Adrenal gland (tissue), 5 donors: ENCODE measurements around the gene DNM1L.

Source experiments
- CTCF ChIP-seq, 6 experiments: fragments of 450-650 bp in 4 of 6; fragments of 200-600 bp in 2 of 6; sonication (generic) in 1 of 6; IDR thresholded peaks; 1 replicate in 5 of 6; 2 replicates in 1 of 6; pipeline versions ENCODE4 v1.5.1 to v1.8.0; 2016 to 2021; ENCODE audit warnings: antibody characterized with exemption in 6 of 6, mild to moderate bottlenecking in 2 of 6, moderate library complexity in 1 of 6
- POLR2A ChIP-seq, 2 donors: fragments of 450-650 bp; IDR thresholded peaks; one replicate each; pipeline ENCODE4 v1.6.1; 2017; ENCODE audit warnings: antibody characterized with exemption in 2 of 2, mild to moderate bottlenecking in 2 of 2, moderate library complexity in 1 of 2
- donor health status: DM: no; HTN: no; CAD: no.

GRCh38 chr12:32742133-32742532, 63.0 kb downstream of the DNM1L start:
- no peak for TF ChIP-seq CTCF (IDR thresholded peaks at IDR 0.05)
- no peak for TF ChIP-seq POLR2A (IDR thresholded peaks at IDR 0.05)
